ENCODE data around the gene IL1RAPL1.

Gene IL1RAPL1

DNA sequence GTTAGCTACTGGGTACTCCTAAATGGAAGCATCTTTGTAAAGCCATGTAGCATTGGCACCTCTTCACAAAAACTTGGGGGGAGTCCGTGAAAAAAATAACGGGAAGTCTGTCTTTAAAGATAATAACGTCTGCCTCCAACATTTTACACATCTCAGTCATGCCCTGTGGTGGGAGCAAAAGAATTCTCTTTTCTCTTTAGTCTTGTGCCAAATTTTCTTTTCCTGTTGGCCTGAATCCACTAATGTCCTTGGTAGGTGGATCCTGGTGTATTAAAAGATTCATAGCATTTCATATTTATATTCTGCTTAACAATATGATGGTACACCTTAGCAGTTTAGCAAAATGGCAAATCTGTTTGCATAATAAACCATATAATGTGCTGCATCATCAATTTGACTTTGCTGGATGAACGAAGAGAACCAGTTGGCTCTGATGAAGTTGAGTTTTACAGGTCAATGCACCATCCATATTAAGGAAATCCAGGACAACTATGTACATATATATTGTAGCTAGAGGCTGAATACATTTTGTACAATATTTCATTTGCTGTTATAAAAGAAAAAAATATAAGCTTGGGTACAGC, 881.8 kb downstream of the IL1RAPL1 start:
- H3K27ac ChIP-seq: no peak overlapping the region
- TF ChIP-seq, protein P1, sequence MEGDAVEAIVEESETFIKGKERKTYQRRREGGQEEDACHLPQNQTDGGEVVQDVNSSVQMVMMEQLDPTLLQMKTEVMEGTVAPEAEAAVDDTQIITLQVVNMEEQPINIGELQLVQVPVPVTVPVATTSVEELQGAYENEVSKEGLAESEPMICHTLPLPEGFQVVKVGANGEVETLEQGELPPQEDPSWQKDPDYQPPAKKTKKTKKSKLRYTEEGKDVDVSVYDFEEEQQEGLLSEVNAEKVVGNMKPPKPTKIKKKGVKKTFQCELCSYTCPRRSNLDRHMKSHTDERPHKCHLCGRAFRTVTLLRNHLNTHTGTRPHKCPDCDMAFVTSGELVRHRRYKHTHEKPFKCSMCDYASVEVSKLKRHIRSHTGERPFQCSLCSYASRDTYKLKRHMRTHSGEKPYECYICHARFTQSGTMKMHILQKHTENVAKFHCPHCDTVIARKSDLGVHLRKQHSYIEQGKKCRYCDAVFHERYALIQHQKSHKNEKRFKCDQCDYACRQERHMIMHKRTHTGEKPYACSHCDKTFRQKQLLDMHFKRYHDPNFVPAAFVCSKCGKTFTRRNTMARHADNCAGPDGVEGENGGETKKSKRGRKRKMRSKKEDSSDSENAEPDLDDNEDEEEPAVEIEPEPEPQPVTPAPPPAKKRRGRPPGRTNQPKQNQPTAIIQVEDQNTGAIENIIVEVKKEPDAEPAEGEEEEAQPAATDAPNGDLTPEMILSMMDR (conservative IDR thresholded peaks at IDR 0.05): no peak

DNA sequence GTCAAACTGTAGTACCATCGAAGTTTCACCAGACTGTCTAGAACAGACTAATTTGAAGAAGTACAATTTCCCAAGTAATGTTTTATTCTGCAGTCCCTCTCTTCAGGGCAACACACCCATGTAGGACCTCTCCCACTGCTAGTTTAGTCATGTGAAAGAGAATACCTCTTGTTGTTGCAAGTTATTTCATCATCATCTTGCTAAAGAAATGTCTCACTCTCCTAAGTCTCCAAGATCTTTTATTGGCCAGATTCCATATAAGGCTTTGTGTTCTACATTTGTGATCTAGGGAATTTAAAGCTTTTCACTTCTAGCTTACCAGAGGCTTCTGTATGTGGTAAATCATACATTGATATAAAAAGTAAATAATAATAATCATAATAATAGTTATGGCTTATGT, 882.8 kb downstream of the IL1RAPL1 start:
- no peak overlapping the region for H3K27ac ChIP-seq
- TF ChIP-seq, protein P1 (conservative IDR thresholded peaks at IDR 0.05): no peak

DNA sequence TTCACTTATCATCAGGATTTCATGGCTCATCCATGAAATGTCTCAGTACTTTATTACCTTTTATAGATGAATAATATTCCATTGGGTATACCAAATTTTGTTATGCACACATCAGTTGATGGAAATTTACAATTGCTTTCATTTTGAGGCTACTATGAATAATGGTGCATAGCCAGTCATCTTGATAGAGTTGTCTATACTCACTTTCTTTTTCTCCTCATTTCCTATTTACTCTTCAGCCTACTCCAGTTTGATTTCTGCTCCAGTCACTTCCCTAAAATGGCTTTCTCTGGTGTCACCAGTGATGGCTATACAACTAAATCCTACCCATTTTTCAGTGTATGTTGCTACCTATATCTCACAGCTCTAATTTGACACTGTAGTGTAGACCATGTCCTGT, 884.6 kb downstream of the IL1RAPL1 start:
- no peak overlapping the region for H3K27ac ChIP-seq
- TF ChIP-seq, protein P1 (conservative IDR thresholded peaks at IDR 0.05): no peak

DNA sequence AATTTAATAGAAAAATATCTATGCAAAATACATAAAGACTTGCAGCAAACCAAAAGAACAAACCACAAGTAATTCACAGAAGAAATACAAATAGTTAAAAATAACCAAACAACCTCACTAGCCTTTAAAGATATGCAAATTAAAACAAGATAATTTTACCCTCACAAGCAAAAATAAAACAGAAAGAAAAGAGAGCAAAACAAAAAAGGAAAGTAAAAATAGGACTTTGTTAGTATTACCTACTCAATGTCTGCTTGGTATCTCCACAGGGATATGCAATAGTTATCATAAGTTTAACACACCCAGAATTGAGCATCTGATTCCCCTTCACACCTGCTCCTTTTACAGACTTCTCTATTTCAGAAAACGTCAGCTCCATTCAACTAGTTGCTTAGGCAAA, 890.6 kb downstream of the IL1RAPL1 start:
- TF ChIP-seq, protein P1 (conservative IDR thresholded peaks at IDR 0.05): no peak
- no peak overlapping the region for H3K27ac ChIP-seq

DNA sequence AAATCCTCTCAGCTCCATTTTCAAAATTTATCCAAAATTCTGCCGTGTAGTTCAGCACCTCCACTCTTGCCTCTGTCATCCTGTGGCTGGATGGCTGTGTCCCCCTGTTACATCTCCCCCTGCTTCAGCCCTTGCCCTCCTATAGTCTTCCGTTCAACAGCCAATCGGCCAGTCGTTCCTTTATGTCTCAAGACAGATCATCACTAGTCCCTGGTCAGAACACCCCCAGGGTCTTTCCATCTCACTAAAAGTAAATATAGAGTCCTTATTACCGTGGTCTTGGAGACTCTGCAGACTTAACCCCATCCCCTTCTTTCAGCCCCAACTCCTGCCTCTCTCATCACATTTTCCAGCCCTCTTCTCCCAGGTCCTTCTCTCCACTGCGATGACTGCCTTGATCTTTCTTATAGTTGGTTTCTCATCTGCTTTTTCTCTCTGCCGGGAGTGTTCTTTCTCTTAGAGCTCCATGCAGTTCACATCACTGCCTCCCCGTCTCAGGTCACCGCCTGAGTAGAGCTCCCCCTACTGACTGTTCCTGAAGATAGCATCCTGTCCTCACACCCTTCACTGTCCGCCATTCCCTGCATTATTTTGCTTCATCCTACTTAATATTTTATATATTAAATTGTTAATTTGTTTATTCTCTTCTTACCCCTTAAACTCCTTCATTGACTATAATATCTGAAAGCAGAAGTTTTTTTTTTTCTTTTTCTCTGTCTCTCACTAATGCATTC, 891.3 kb downstream of the IL1RAPL1 start:
- TF ChIP-seq, protein P1 (conservative IDR thresholded peaks at IDR 0.05): peak; percentile 35
- H3K27ac ChIP-seq: no peak overlapping the region

GRCh38 chrX:29487214-29487613, 900.0 kb downstream of the IL1RAPL1 start:
- TF ChIP-seq, protein P1 (conservative IDR thresholded peaks at IDR 0.05): no peak

GRCh38 chrX:29487714-29488113, 900.5 kb downstream of the IL1RAPL1 start:
- TF ChIP-seq, protein P1 (conservative IDR thresholded peaks at IDR 0.05): no peak
- no peak overlapping the region for H3K27ac ChIP-seq

More at GRCh38 chrX:29487214-29487613, 900.0 kb downstream of the IL1RAPL1 start:
- no peak overlapping the region for H3K27ac ChIP-seq

All from VCaP (cell line).